Endothelial cell of umbilical vein (primary cell): Measurements from ENCODE around the gene CEP164.

ENCODE experiments used
- EZH2 ChIP-seq: IDR thresholded peaks from 2 replicates; pipeline ENCODE4 v1.6.1; 2012; ENCODE audit warnings: borderline replicate concordance, low read depth, mild to moderate bottlenecking, moderate library complexity, low read length, inconsistent platforms; ENCODE audit not compliant: severe bottlenecking
- FOS ChIP-seq: IDR thresholded peaks from 2 replicates; pipeline ENCODE4 v1.6.1; 2011; ENCODE audit warnings: mild to moderate bottlenecking, low read length, moderate library complexity, borderline replicate concordance; ENCODE audit not compliant: insufficient read depth
- JUN ChIP-seq: IDR thresholded peaks from 2 replicates; pipeline ENCODE4 v1.6.1; 2011; ENCODE audit warnings: borderline replicate concordance, low read depth; ENCODE audit not compliant: insufficient read length, insufficient read depth
- MYC ChIP-seq: IDR thresholded peaks from one replicate; pipeline ENCODE4 v1.6.1; 2011; ENCODE audit warnings: mild to moderate bottlenecking, low read depth, low read length
- POLR2A ChIP-seq: IDR thresholded peaks from 2 replicates; pipeline ENCODE4 v1.6.1; 2012; ENCODE audit warnings: low read depth, mild to moderate bottlenecking, control low read depth, low read length
- POLR2AphosphoS5 ChIP-seq: IDR thresholded peaks from 2 replicates; pipeline ENCODE4 v1.6.1; 2012; ENCODE audit warnings: low read depth, mild to moderate bottlenecking, control low read depth, low read length, moderate library complexity; ENCODE audit not compliant: insufficient read depth
- TF ChIP-seq, protein P1 (sequence below), 2 donors: IDR thresholded peaks; 1 replicate in 1 of 2; 2 replicates in 1 of 2; pipeline ENCODE4 v1.5.1; 2011; ENCODE audit warnings: low read length in 2 of 2, mild to moderate bottlenecking in 2 of 2, moderate library complexity in 2 of 2, control low read depth in 1 of 2, inconsistent platforms in 1 of 2, low read depth in 1 of 2; ENCODE audit not compliant: insufficient read depth in 1 of 2; ENCODE audit errors: extremely low read depth in 1 of 2
- TF ChIP-seq, protein P2 (sequence below): IDR thresholded peaks from 2 replicates; pipeline ENCODE4 v1.6.1; 2011; ENCODE audit not compliant: insufficient read depth, insufficient read length

DNA sequence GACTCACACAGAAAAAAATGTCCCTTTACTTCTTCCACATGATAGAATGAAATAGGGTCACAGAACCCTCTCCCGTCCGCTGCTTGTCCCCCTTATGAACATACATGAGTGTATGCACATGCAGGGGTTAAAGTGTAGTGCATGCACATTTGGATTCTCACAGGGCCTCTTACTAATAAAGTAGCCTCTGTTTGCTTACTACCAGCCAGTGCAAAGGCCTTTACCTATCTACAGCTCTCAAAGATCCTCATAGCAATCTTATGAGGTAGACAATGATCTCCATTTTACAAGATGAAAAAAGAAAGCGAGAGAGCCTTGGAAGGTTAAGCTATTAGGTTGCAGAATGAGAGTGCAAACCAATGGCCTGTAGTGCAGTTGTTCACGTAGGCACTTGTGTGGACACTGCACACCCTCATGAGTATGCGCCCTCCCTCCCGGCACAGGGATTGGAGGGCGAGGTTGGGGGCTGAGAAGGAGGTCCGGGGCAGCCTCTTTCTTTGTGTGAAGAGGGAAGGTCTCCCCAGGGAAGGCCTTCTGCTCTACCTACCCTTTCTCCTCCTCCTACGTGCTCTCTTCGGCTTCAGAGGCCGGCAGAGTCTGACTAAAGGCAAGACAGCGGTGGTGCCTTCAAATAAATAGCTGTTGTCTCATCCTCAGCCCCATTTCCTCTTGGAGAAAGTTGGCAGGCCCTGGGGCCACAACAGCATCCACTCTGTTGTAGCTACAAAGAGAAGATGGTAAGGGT lies 91.3 kb downstream of the CEP164 start:
- TF ChIP-seq EZH2 (no peak), POLR2A (no peak), MYC (no peak), POLR2AphosphoS5 (no peak), FOS (no peak), JUN (no peak)
- TF ChIP-seq, protein P1, sequence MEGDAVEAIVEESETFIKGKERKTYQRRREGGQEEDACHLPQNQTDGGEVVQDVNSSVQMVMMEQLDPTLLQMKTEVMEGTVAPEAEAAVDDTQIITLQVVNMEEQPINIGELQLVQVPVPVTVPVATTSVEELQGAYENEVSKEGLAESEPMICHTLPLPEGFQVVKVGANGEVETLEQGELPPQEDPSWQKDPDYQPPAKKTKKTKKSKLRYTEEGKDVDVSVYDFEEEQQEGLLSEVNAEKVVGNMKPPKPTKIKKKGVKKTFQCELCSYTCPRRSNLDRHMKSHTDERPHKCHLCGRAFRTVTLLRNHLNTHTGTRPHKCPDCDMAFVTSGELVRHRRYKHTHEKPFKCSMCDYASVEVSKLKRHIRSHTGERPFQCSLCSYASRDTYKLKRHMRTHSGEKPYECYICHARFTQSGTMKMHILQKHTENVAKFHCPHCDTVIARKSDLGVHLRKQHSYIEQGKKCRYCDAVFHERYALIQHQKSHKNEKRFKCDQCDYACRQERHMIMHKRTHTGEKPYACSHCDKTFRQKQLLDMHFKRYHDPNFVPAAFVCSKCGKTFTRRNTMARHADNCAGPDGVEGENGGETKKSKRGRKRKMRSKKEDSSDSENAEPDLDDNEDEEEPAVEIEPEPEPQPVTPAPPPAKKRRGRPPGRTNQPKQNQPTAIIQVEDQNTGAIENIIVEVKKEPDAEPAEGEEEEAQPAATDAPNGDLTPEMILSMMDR (IDR thresholded peaks at IDR 0.05; ENCODE audit: extremely low read depth in 1 of 2, insufficient read depth in 1 of 2, low read depth in 1 of 2, low read length in 2 of 2): no peak
- TF ChIP-seq, protein P2, sequence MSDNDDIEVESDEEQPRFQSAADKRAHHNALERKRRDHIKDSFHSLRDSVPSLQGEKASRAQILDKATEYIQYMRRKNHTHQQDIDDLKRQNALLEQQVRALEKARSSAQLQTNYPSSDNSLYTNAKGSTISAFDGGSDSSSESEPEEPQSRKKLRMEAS: no peak
